Hepatocyte (in vitro differentiated cells): Measurements from ENCODE around the gene SPATA6L. TPM values are rescaled to one million over a fixed set of nuclear protein-coding genes. Genes with fewer than 3 reads are reported as not detected.

Experiments used
- DNase-seq: peaks from one replicate; pipeline ENCODE4 v3.0.0-alpha.2; 2016; ENCODE audit warnings: low spot score
- H2AFZ ChIP-seq: fragments of 200-600 bp; sonication (generic); 2 replicates; pipeline ENCODE4 v1.6.0; 2016; ENCODE audit warnings: antibody characterized with exemption, mild to moderate bottlenecking
- H3K27ac ChIP-seq: fragments of 200-600 bp; sonication (generic); 2 replicates; pipeline ENCODE4 v1.5.1; 2016; ENCODE audit warnings: mild to moderate bottlenecking
- H3K27me3 ChIP-seq: fragments of 200-600 bp; sonication (generic); 2 replicates; pipeline ENCODE4 v1.6.1; 2016
- H3K36me3 ChIP-seq: fragments of 200-600 bp; sonication (generic); replicated peaks from 2 replicates; pipeline ENCODE4 v1.5.1; 2016; ENCODE audit warnings: low read depth; ENCODE audit not compliant: insufficient read depth
- H3K4me1 ChIP-seq: fragments of 200-600 bp; sonication (generic); 2 replicates; pipeline ENCODE4 v1.5.1; 2016; ENCODE audit warnings: mild to moderate bottlenecking, moderate library complexity; ENCODE audit not compliant: insufficient read depth
- H3K4me2 ChIP-seq: fragments of 200-600 bp; sonication (generic); 2 replicates; pipeline ENCODE4 v1.6.0; 2016
- H3K4me3 ChIP-seq: fragments of 200-600 bp; sonication (generic); 2 replicates; pipeline ENCODE4 v1.5.1; 2016; ENCODE audit warnings: mild to moderate bottlenecking
- H3K79me2 ChIP-seq: fragments of 200-600 bp; sonication (generic); 2 replicates; pipeline ENCODE4 v1.6.0; 2017; ENCODE audit warnings: mild to moderate bottlenecking
- H3K9me2 ChIP-seq: fragments of 200-600 bp; sonication (generic); replicated peaks from 2 replicates; pipeline ENCODE4 v1.6.0; 2017; ENCODE audit warnings: mild to moderate bottlenecking; ENCODE audit not compliant: insufficient read depth
- H3K9me3 ChIP-seq: fragments of 200-600 bp; sonication (generic); 2 replicates; pipeline ENCODE4 v1.5.1; 2016; ENCODE audit warnings: low read depth, mild to moderate bottlenecking
- H4K20me1 ChIP-seq: fragments of 200-600 bp; sonication (generic); 2 replicates; pipeline ENCODE4 v1.6.0; 2016; ENCODE audit warnings: mild to moderate bottlenecking; ENCODE audit not compliant: insufficient read depth, poor library complexity, severe bottlenecking
- CTCF ChIP-seq: fragments of 200-600 bp; sonication (generic); IDR thresholded peaks from 2 replicates; pipeline ENCODE4 v1.5.1; 2016; ENCODE audit warnings: antibody characterized with exemption, mild to moderate bottlenecking; ENCODE audit not compliant: poor library complexity
- EZH2 ChIP-seq: fragments of 200-600 bp; sonication (generic); IDR thresholded peaks from 2 replicates; pipeline ENCODE4 v1.6.1; 2016; ENCODE audit warnings: antibody characterized with exemption, mild to moderate bottlenecking, borderline replicate concordance
- EZH2phosphoT487 ChIP-seq: fragments of 200-600 bp; sonication (generic); IDR thresholded peaks from one replicate; pipeline ENCODE4 v1.6.1; 2018; ENCODE audit warnings: antibody characterized with exemption, mild to moderate bottlenecking, low read depth, moderate library complexity; ENCODE audit not compliant: unreplicated experiment, severe bottlenecking
- WGBS: methylation state at CpG from one replicate; pipeline ENCODE4 v1.1.6; 2016; ENCODE audit warnings: low lambda C conversion rate; ENCODE audit errors: missing lambda C conversion rate; 5-methylcytosine and 5-hydroxymethylcytosine counted together
- polyA plus RNA-seq: library from polyadenylated mRNA; unstranded; fragments of >200 nt; fragmentation: Nextera tagmentation; extraction: Ambion mirVana; gene quantifications from 2 replicates; pipeline ENCODE4 v1.2.1, GENCODE V29; 2016
- total RNA-seq: library from RNA; depleted of rRNA; stranded (reverse); fragments of >200 nt; gene quantifications from 2 replicates; pipeline ENCODE4 v1.2.3, GENCODE V29; 2014

SPATA6L gene
- total and polyA plus RNA-seq, 2 experiments from 2014 or later, result 2.0 to 2.5 TPM

GRCh38 chr9:4585135-4585534, 81.1 kb downstream of the SPATA6L start:
- no peak overlapping the region for H3K27ac ChIP-seq
- no peaks in the 10 kb centered on the region for H4K20me1 ChIP-seq
- H2AFZ ChIP-seq, result no peak overlapping the region
- H3K27me3 ChIP-seq, result no peaks in the 10 kb centered on the region
- H3K4me3 ChIP-seq, result no peak overlapping the region
- no peak for DNase-seq
- H3K79me2 ChIP-seq, result no peaks in the 10 kb centered on the region
- no peaks in the 10 kb centered on the region for H3K9me3 ChIP-seq
- H3K4me1 ChIP-seq, result no peaks in the 10 kb centered on the region
- no peaks in the 10 kb centered on the region for H3K36me3 ChIP-seq
- no peaks in the 10 kb centered on the region for H3K9me2 ChIP-seq
- TF ChIP-seq EZH2phosphoT487 (no peak), CTCF (no peak), EZH2 (no peak)
- H3K4me2 ChIP-seq, result no peak overlapping the region
- WGBS, result 84% methylated on average over 5 of the region's 5 CpGs

GRCh38 chr9:4584636-4585035, 81.6 kb downstream of the SPATA6L start:
- Histone ChIP-seq H3K4me1 (no peaks in the 10 kb centered on the region), H3K4me2 (no peak overlapping the region), H3K9me2 (no peaks in the 10 kb centered on the region), H4K20me1 (no peaks in the 10 kb centered on the region), H3K4me3 (no peak overlapping the region), H3K79me2 (no peaks in the 10 kb centered on the region), H2AFZ (no peak overlapping the region), H3K27ac (no peak overlapping the region), H3K9me3 (no peaks in the 10 kb centered on the region), H3K27me3 (no peaks in the 10 kb centered on the region), H3K36me3 (no peaks in the 10 kb centered on the region)
- 100% methylated on average over 1 of the region's 1 CpG for WGBS
- no peak for DNase-seq
- no peak for TF ChIP-seq EZH2phosphoT487
- no peak for TF ChIP-seq CTCF
- TF ChIP-seq EZH2, result no peak

GRCh38 chr9:4583001-4583400, 83.3 kb downstream of the SPATA6L start:
- no peaks in the 10 kb centered on the region for H3K27me3 ChIP-seq
- TF ChIP-seq CTCF, result no peak
- TF ChIP-seq EZH2, result no peak
- no peak for TF ChIP-seq EZH2phosphoT487
- no peak overlapping the region for H3K27ac ChIP-seq
- no peaks in the 10 kb centered on the region for H3K79me2 ChIP-seq
- no peak overlapping the region for H2AFZ ChIP-seq
- H3K9me3 ChIP-seq, result no peaks in the 10 kb centered on the region
- WGBS, result 86% methylated on average over 12 of the region's 12 CpGs
- H3K4me1 ChIP-seq, result no peaks in the 10 kb centered on the region
- H3K4me2 ChIP-seq, result no peak overlapping the region
- no peaks in the 10 kb centered on the region for H3K36me3 ChIP-seq
- H3K4me3 ChIP-seq, result no peak overlapping the region
- no peaks in the 10 kb centered on the region for H3K9me2 ChIP-seq
- no peak for DNase-seq
- no peaks in the 10 kb centered on the region for H4K20me1 ChIP-seq
